ENCODE measurements around the gene SCRN2. TPM values are rescaled to one million over a fixed set of nuclear protein-coding genes. Genes with fewer than 3 reads are reported as not detected.

Gene SCRN2
- total RNA-seq, 1 experiment from 2014 or later: 50.8 TPM

- TF ChIP-seq ZNF532 (CRISPR knock-in tag; IDR thresholded peaks at IDR 0.05; ENCODE audit: borderline replicate concordance) (no peak), MAX (CRISPR knock-in tag; IDR thresholded peaks at IDR 0.05) (no peak)
Measured at GRCh38 chr17:47869114-47869513, 28.0 kb upstream of the SCRN2 start (continued).

- Mint-ChIP-seq H3K36me3 (no peaks in the 10 kb centered on the region), H3K9me3 (no peaks in the 10 kb centered on the region), H3K27ac (no peak overlapping the region), H3K4me3 (no peak overlapping the region), H3K27me3 (ENCODE audit: low read depth) (peaks cover 76% of the 10 kb centered on the region), H3K4me1 (peaks cover 29% of the 10 kb centered on the region)
- ChIA-PET CTCF (interaction anchor here (1.3 to 8.7 kb wide), 3 partner anchors 20 to 79 kb away, joined by 4 to 94 read pairs (median 5); no protein-coding TSS in a partner anchor), POLR2A (interaction anchor here (0.6 kb wide), 1 partner anchor 281 kb away, joined by 3 read pairs; no protein-coding TSS in a partner anchor)
- DNase-seq (ENCODE audit: low spot score): no peak
- TF ChIP-seq ZNF138 (CRISPR knock-in tag; conservative IDR thresholded peaks at IDR 0.05) (no peak), NFATC4 (CRISPR knock-in tag; IDR thresholded peaks at IDR 0.05) (no peak), ZMAT4 (CRISPR knock-in tag; IDR thresholded peaks at IDR 0.05) (no peak), PRDM15 (CRISPR knock-in tag; IDR thresholded peaks at IDR 0.05) (no peak), PREB (CRISPR knock-in tag; IDR thresholded peaks at IDR 0.05; ENCODE audit: borderline replicate concordance) (no peak), NFE2L1 (CRISPR knock-in tag; IDR thresholded peaks at IDR 0.05) (no peak), FOXP1 (CRISPR knock-in tag; IDR thresholded peaks at IDR 0.05; ENCODE audit: borderline replicate concordance) (no peak), SOX15 (CRISPR knock-in tag; IDR thresholded peaks at IDR 0.05) (no peak), GABPB1 (CRISPR knock-in tag; IDR thresholded peaks at IDR 0.05) (no peak)
- ATAC-seq: no peak
Measured at GRCh38 chr17:47867813-47868533, 26.9 kb upstream of the SCRN2 start.

GRCh38 chr17:47866941-47867340, 25.9 kb upstream of the SCRN2 start:
- no peak for ATAC-seq
- DNase-seq (ENCODE audit: low spot score): no peak
- POLR2A ChIA-PET: no interaction called here
- H3K4me1 Mint-ChIP-seq: peaks cover 28% of the 10 kb centered on the region
- peaks cover 71% of the 10 kb centered on the region for H3K27me3 Mint-ChIP-seq (ENCODE audit: low read depth)
- TF ChIP-seq ZNF425 (CRISPR knock-in tag; conservative IDR thresholded peaks at IDR 0.05) (no peak), MYBL2 (CRISPR knock-in tag; IDR thresholded peaks at IDR 0.05) (no peak), ELF4 (CRISPR knock-in tag; IDR thresholded peaks at IDR 0.05; ENCODE audit: low read depth) (no peak), ATF3 (CRISPR knock-in tag; conservative IDR thresholded peaks at IDR 0.05) (no peak), NFYB (CRISPR knock-in tag; conservative IDR thresholded peaks at IDR 0.05; ENCODE audit: low read depth) (no peak), USF1 (CRISPR knock-in tag; IDR thresholded peaks at IDR 0.05) (no peak), ZNF121 (CRISPR knock-in tag; IDR thresholded peaks at IDR 0.05) (no peak), TEAD1 (CRISPR knock-in tag; IDR thresholded peaks at IDR 0.05) (no peak), CBFB (CRISPR knock-in tag; IDR thresholded peaks at IDR 0.05; ENCODE audit: low read depth) (no peak)
- no peak overlapping the region for H3K27ac Mint-ChIP-seq
- H3K4me3 Mint-ChIP-seq: no peak overlapping the region
- CTCF ChIA-PET: interaction anchor here (1.0 to 8.7 kb wide), 2 partner anchors 19 to 23 kb away, joined by 4 to 94 read pairs; no protein-coding TSS in a partner anchor
- no peaks in the 10 kb centered on the region for H3K36me3 Mint-ChIP-seq
- H3K9me3 Mint-ChIP-seq: no peaks in the 10 kb centered on the region
